OCI-LY7 (cell line): ENCODE measurements around the gene POLR1A. TPM values are rescaled to one million over a fixed set of nuclear protein-coding genes. Genes with fewer than 3 reads are reported as not detected.

Experiments used
- BruUV-seq: library from RNA; stranded (reverse); fragments of 400-500 nt; replicated peaks from 2 replicates; lab custom pipeline; 2021; lab: Mats Ljungman, UMichigan
- CTCF ChIA-PET: fragments of 300-600 bp; sonication (Branson Sonifier 250); formaldehyde crosslinking; loops from one replicate; lab custom pipeline; 2022; ENCODE audit warnings: antibody characterized with exemption; ENCODE audit not compliant: unreplicated experiment; lab: Charles Lee
- POLR2A ChIA-PET: fragments of 300-600 bp; sonication (Branson Sonifier 250); formaldehyde crosslinking; loops from one replicate; lab custom pipeline; 2022; ENCODE audit warnings: antibody characterized with exemption; lab: Charles Lee
- DNase-seq: peaks from one replicate; pipeline ENCODE4 v3.0.0-alpha.2; 2015; ENCODE audit warnings: low spot score
- H2AFZ ChIP-seq: fragments of 200-600 bp; sonication (generic), shearing (Covaris generic); 2 replicates; pipeline ENCODE4 v1.6.1; 2014; ENCODE audit warnings: mild to moderate bottlenecking, antibody characterized with exemption, low read length, moderate library complexity
- H3K27ac ChIP-seq: fragments of 200-600 bp; sonication (generic); 2 replicates; pipeline ENCODE4 v1.5.1; 2014; ENCODE audit warnings: mixed run types, low read depth, mild to moderate bottlenecking, moderate library complexity, low read length, inconsistent platforms; ENCODE audit not compliant: poor library complexity, severe bottlenecking
- H3K36me3 ChIP-seq: fragments of 200-600 bp; sonication (generic); 2 replicates; pipeline ENCODE4 v1.6.1; 2014; ENCODE audit warnings: mild to moderate bottlenecking, antibody characterized with exemption, low read length, moderate library complexity, mixed read lengths; ENCODE audit not compliant: insufficient read depth
- H3K4me1 ChIP-seq: fragments of 200-600 bp; sonication (generic); 2 replicates; pipeline ENCODE4 v1.5.1; 2014; ENCODE audit warnings: mild to moderate bottlenecking, low read length; ENCODE audit not compliant: insufficient read depth, poor library complexity, severe bottlenecking
- H3K4me2 ChIP-seq: fragments of 200-600 bp; sonication (generic); 2 replicates; pipeline ENCODE4 v1.6.1; 2014; ENCODE audit warnings: mild to moderate bottlenecking, low read length
- H3K4me3 ChIP-seq: fragments of 200-600 bp; sonication (generic); 2 replicates; pipeline ENCODE4 v1.5.1; 2014; ENCODE audit warnings: mild to moderate bottlenecking, low read depth, low read length; ENCODE audit not compliant: poor library complexity, severe bottlenecking
- H3K79me2 ChIP-seq: fragments of 200-600 bp; sonication (generic); 2 replicates; pipeline ENCODE4 v1.6.1; 2016; ENCODE audit warnings: low read depth, mild to moderate bottlenecking, low read length, moderate library complexity, mixed read lengths; ENCODE audit not compliant: insufficient read depth
- H3K9me2 ChIP-seq: fragments of 200-600 bp; sonication (generic); 2 replicates; pipeline ENCODE4 v1.6.1; 2016; ENCODE audit warnings: mild to moderate bottlenecking, low read length, mixed read lengths; ENCODE audit not compliant: insufficient read depth
- H3K9me3 ChIP-seq: fragments of 200-600 bp; sonication (generic); 2 replicates; pipeline ENCODE4 v1.6.1; 2014; ENCODE audit warnings: mild to moderate bottlenecking, mixed run types, low read length, mixed read lengths
- H4K20me1 ChIP-seq: fragments of 200-600 bp; sonication (generic); 2 replicates; pipeline ENCODE4 v1.6.1; 2014; ENCODE audit warnings: mild to moderate bottlenecking, antibody characterized with exemption, low read length, moderate library complexity, mixed read lengths; ENCODE audit not compliant: insufficient read depth
- EZH2phosphoT487 ChIP-seq: fragments of 200-600 bp; sonication (generic); IDR thresholded peaks from 2 replicates; pipeline ENCODE4 v1.6.1; 2018; ENCODE audit warnings: low read depth, borderline replicate concordance, mild to moderate bottlenecking, mixed run types, antibody characterized with exemption, low read length, moderate library complexity, mixed read lengths
- intact Hi-C: fragments of 100-400 bp; cut with micrococcal nuclease; formaldehyde crosslinking; loops from one replicate; pipeline ENCODE4 v1.10.0; 2022; ENCODE audit not compliant: unreplicated experiment
- total RNA-seq, 2 experiments: library from RNA; depleted of rRNA in 1 of 2; stranded (reverse); fragments of >200 nt in 1 of 2; shearing (Covaris generic) in 1 of 2; gene quantifications; 2 replicates each; pipeline ENCODE4 v1.2.3, GENCODE V29; 2014 to 2022
- TF ChIP-seq, protein P1 (sequence below): fragments of 200-600 bp; sonication (generic); conservative IDR thresholded peaks from 2 replicates; pipeline ENCODE4 v1.5.1; 2014; ENCODE audit warnings: mild to moderate bottlenecking, antibody characterized with exemption, low read length, moderate library complexity, mixed read lengths

The POLR1A gene
- total RNA-seq, 2 experiments from 2014 or later = 17.5 to 53.3 TPM

DNA sequence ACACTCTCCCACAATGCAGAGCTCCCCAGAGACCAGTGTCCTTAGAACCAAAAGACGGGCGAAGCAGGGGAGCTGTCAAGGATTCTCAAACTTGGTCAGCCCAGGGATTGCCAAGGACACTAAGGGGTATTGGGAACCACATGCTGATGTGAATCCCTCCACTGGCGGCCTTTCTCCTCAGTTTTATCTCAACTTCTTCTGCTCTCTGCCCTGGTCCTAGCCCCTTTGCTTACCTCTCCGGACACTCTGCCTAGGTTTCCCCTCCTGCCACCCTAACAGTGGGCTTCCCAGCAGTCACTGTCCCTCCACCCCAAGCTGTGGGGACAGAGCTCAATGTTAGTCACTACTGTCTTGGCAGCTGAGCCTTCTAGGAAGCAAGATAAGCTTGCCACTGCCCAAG, 61.1 kb downstream of the POLR1A start:
- Histone ChIP-seq H3K9me2 (no peaks in the 10 kb centered on the region), H3K36me3 (peaks cover 100% of the 10 kb centered on the region), H3K4me2 (no peak overlapping the region), H2AFZ (no peak overlapping the region), H3K4me1 (peaks cover 7% of the 10 kb centered on the region), H3K4me3 (no peak overlapping the region), H3K79me2 (no peaks in the 10 kb centered on the region), H3K27ac (no peak overlapping the region), H3K9me3 (no peaks in the 10 kb centered on the region), H4K20me1 (no peaks in the 10 kb centered on the region)
- ChIA-PET CTCF (no interaction called here), POLR2A (no interaction called here)
- intact Hi-C loops = no loop called here
- no peak for DNase-seq
- no TSS peak for BruUV-seq
- TF ChIP-seq EZH2phosphoT487 = no peak
- TF ChIP-seq, protein P1, sequence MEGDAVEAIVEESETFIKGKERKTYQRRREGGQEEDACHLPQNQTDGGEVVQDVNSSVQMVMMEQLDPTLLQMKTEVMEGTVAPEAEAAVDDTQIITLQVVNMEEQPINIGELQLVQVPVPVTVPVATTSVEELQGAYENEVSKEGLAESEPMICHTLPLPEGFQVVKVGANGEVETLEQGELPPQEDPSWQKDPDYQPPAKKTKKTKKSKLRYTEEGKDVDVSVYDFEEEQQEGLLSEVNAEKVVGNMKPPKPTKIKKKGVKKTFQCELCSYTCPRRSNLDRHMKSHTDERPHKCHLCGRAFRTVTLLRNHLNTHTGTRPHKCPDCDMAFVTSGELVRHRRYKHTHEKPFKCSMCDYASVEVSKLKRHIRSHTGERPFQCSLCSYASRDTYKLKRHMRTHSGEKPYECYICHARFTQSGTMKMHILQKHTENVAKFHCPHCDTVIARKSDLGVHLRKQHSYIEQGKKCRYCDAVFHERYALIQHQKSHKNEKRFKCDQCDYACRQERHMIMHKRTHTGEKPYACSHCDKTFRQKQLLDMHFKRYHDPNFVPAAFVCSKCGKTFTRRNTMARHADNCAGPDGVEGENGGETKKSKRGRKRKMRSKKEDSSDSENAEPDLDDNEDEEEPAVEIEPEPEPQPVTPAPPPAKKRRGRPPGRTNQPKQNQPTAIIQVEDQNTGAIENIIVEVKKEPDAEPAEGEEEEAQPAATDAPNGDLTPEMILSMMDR = no peak

DNA sequence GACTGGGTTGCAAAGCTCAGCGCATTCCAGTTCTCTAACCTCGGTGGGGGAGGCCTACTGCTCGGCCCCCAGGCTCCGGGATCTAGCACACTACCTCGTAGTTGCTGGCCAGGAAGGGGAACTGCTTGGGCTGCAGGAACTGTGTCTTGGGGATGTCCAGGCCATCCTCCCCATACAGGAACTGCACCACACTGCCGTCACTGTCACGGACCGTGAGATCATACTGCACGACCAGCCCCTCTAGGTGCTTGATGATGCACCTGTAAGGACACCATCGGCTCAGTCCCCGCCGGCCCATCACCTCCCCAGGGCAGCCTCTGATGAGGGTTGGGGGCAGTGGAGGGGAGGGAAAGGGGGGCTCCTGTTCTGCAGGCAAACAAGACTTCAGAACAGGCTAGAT, 61.6 kb downstream of the POLR1A start:
- intact Hi-C loops = no loop called here
- ChIA-PET POLR2A (no interaction called here), CTCF (no interaction called here)
- H3K4me3 ChIP-seq = no peak overlapping the region
- no peaks in the 10 kb centered on the region for H3K9me2 ChIP-seq
- H3K9me3 ChIP-seq = no peaks in the 10 kb centered on the region
- no peak overlapping the region for H2AFZ ChIP-seq
- no peaks in the 10 kb centered on the region for H4K20me1 ChIP-seq
- no peak overlapping the region for H3K4me2 ChIP-seq
- peaks cover 13% of the 10 kb centered on the region for H3K4me1 ChIP-seq
- no peaks in the 10 kb centered on the region for H3K79me2 ChIP-seq
- no peak overlapping the region for H3K27ac ChIP-seq
- TF ChIP-seq EZH2phosphoT487 = no peak
- TF ChIP-seq, protein P1 = no peak
- H3K36me3 ChIP-seq = peaks cover 100% of the 10 kb centered on the region
- BruUV-seq = no TSS peak
- no peak for DNase-seq

DNA sequence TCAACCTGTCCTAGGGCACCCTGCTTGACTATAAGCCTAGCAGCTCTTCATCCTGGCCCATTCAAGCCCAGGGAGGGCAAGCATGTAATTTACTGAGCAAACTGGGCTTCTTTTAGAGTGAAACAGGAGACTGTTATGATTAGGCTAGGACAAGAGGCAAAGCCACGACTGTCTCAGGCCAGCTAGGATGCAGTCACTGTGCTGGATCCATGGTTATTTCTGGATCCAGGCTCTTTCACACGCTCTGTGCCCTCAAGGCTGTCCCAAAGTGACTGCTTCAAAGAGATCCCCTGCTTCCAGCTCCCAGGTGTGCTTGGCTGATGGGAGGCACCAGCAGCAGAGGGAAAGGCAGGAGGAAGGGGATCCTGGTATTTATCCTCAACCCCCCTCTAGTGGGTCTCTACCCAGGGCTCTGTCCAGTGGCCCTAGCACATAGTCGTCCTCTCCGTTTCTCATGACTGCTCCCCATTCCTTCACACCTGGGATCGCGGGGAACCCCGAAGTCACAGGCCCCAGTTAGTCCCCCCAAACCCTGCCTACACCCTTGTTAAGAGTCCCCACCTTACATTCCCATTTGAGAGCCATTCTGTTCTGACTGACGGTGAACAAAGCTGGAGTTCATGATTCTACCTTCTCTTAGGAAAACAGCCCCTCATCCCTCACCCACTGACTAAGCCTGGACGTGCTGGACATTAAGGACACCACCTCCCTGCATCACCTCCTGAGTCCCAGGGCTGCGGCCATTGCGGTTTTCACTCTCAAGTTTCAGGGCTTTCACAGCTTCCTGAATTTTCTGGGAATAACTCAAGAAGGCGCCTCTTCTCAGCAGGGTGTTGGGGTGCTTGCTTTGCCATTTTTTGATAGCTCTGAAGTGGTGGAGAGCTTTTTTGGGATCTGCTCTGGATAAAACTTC, 63.2 kb downstream of the POLR1A start:
- TF ChIP-seq, protein P1 = no peak
- no peak for TF ChIP-seq EZH2phosphoT487
- H3K4me2 ChIP-seq = no peak overlapping the region
- no peak overlapping the region for H3K4me3 ChIP-seq
- ChIA-PET POLR2A (no interaction called here), CTCF (no interaction called here)
- H3K27ac ChIP-seq = no peak overlapping the region
- H3K9me2 ChIP-seq = no peaks in the 10 kb centered on the region
- H3K4me1 ChIP-seq = peaks cover 28% of the 10 kb centered on the region
- peaks cover 100% of the 10 kb centered on the region for H3K36me3 ChIP-seq
- H3K79me2 ChIP-seq = no peaks in the 10 kb centered on the region
- no TSS peak for BruUV-seq
- no peak for DNase-seq
- H4K20me1 ChIP-seq = no peaks in the 10 kb centered on the region
- intact Hi-C loops = no loop called here
- no peaks in the 10 kb centered on the region for H3K9me3 ChIP-seq
- H2AFZ ChIP-seq = no peak overlapping the region
